Panc1 (cell line): ENCODE data around the gene SPIRE1. TPM values are rescaled to one million over a fixed set of nuclear protein-coding genes. Genes with fewer than 3 reads are reported as not detected.

Source experiments
- ATAC-seq: fragments of 200-7000 bp; cut with Tn5 transposase; 2 replicates; pipeline ENCODE4 v1.9.1; 2020; ENCODE audit warnings: mild to moderate bottlenecking, moderate library complexity
- BruUV-seq: library from RNA; stranded (reverse); fragments of 400-500 nt; replicated peaks from 2 replicates; lab custom pipeline; 2021; lab: Mats Ljungman, UMichigan
- CTCF ChIA-PET: fragments of 300-600 bp; sonication (Branson Sonifier 250); formaldehyde crosslinking; loops from one replicate; lab custom pipeline; 2022; ENCODE audit warnings: antibody characterized with exemption; lab: Charles Lee
- POLR2A ChIA-PET: fragments of 300-600 bp; sonication (Branson Sonifier 250); formaldehyde crosslinking; loops from one replicate; lab custom pipeline; 2022; ENCODE audit warnings: antibody characterized with exemption; lab: Charles Lee
- DNase-seq: peaks from one replicate; pipeline ENCODE4 v3.0.0-alpha.2; 2010; ENCODE audit warnings: low read depth, low spot score
- H3K27ac ChIP-seq: 2 replicates; pipeline ENCODE4 v1.5.1; 2011; ENCODE audit warnings: mild to moderate bottlenecking, low read length, inconsistent platforms
- H3K27me3 ChIP-seq: fragments of 200-500 bp; sonication (Bioruptor generic); 2 replicates; pipeline ENCODE4 v1.6.0; 2014; ENCODE audit warnings: low read length, inconsistent platforms; ENCODE audit not compliant: control insufficient read depth, insufficient read depth
- H3K36me3 ChIP-seq: fragments of 200-500 bp; sonication (Bioruptor generic); 2 replicates; pipeline ENCODE4 v1.5.1; 2014; ENCODE audit warnings: inconsistent platforms, mild to moderate bottlenecking, low read length, moderate library complexity; ENCODE audit not compliant: control insufficient read depth, insufficient read depth
- H3K4me1 ChIP-seq: 2 replicates; pipeline ENCODE4 v1.5.1; 2011; ENCODE audit warnings: inconsistent platforms, mild to moderate bottlenecking, low read length, moderate library complexity; ENCODE audit not compliant: control insufficient read depth, insufficient read depth
- H3K4me3 ChIP-seq, 2 experiments: 2 replicates each; pipeline ENCODE4 v1.5.1; 2011 to 2012; ENCODE audit warnings: low read depth in 2 of 2, low read length in 2 of 2, mild to moderate bottlenecking in 2 of 2, inconsistent platforms in 1 of 2, moderate library complexity in 1 of 2
- H3K9me3 ChIP-seq: fragments of 200-500 bp; sonication (Bioruptor generic); 2 replicates; pipeline ENCODE4 v1.5.1; 2014; ENCODE audit warnings: low read depth, mild to moderate bottlenecking, inconsistent platforms, low read length, moderate library complexity; ENCODE audit not compliant: control insufficient read depth, insufficient read depth
- POLR2AphosphoS5 ChIP-seq: IDR thresholded peaks from 2 replicates; pipeline ENCODE4 v1.6.1; 2012; ENCODE audit warnings: mild to moderate bottlenecking, low read depth, low read length, moderate library complexity
- REST ChIP-seq, 2 experiments: IDR thresholded peaks; 2 replicates each; pipeline ENCODE4 v1.6.1; 2011 to 2012; ENCODE audit warnings: low read depth in 2 of 2, control low read depth in 1 of 2, low read length in 1 of 2, mild to moderate bottlenecking in 1 of 2, moderate library complexity in 1 of 2; ENCODE audit not compliant: insufficient read depth in 1 of 2
- SIN3A ChIP-seq: IDR thresholded peaks from 2 replicates; pipeline ENCODE4 v1.6.1; 2012; ENCODE audit warnings: low read depth, mild to moderate bottlenecking, low read length, moderate library complexity, borderline replicate concordance; ENCODE audit not compliant: insufficient read depth
- TCF7L2 ChIP-seq: IDR thresholded peaks from 2 replicates; pipeline ENCODE4 v1.6.1; 2011; ENCODE audit warnings: mild to moderate bottlenecking, low read depth, low read length, inconsistent platforms
- in situ Hi-C: cut with HindIII; loops from 2 replicates; pipeline ENCODE4 v1.10.0; 2016; ENCODE audit warnings: low sequenced_read_pairs, low pct_unique_long_range_greater_than_20kb
- intact Hi-C: fragments of 100-400 bp; cut with micrococcal nuclease; formaldehyde crosslinking; loops from one replicate; pipeline ENCODE4 v1.10.0; 2022; ENCODE audit not compliant: unreplicated experiment
- total RNA-seq: library from RNA; stranded (reverse); gene quantifications from one replicate; pipeline ENCODE4 v1.2.1, GENCODE V29; 2021; ENCODE audit not compliant: unreplicated experiment
- TF ChIP-seq, protein P1 (sequence below): fragments of 450-650 bp; IDR thresholded peaks from 2 replicates; pipeline ENCODE4 v1.5.1; 2017; ENCODE audit warnings: mild to moderate bottlenecking

Gene SPIRE1
- total RNA-seq, 1 experiment from 2014 or later: 45.5 TPM

DNA sequence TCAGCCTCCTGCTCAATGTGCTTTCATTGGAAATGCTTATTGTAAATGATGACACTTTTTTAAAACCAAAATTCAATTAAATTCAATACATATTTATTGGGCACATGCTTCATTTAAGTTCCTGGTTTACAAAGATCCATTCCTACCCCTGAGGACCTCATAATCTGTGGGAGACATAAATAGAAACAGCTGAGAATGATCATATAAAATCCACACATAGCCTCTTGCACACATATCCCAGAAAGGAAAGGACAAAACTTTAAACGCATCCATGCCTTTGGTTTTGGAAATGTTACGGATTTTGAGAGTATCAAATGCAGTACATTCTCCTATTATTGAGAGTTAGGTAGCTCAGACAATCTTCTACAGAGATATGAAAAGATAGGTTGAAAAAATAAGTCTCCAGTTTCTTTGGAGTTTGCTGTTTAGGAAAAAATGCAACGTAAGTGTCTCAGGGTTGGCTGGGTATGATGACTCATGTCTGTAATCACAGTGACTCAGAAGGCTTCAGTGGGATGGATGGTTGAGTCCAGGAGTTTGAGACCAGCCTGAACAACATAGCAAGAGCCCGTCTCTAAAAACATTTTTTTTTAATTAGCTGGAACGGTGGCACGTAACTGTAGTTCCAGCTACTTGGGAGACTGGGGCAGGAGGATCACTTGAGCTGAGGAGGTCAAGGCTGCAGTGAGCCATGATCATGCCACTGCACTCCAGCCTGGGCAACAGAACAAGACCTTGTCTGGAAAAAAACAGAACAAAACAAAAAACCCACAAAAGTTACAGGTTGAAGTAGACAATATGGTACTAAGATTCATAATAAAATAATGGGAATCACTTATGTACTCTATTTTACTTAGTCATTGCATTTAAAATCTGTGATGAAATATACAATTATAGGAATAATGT, 254.1 kb downstream of the SPIRE1 start:
- TF ChIP-seq REST (IDR thresholded peaks at IDR 0.05; ENCODE audit: insufficient read depth in 1 of 2, low read depth in 2 of 2, low read length in 1 of 2) (no peak), TCF7L2 (no peak)
- 0 out of 2 replicates have a peak, but pooled peaks cover 3% of the 10 kb centered on the region for H3K27me3 ChIP-seq
- DNase-seq: no peak
- no peak overlapping the region for H3K4me3 ChIP-seq
- no peaks in the 10 kb centered on the region for H3K9me3 ChIP-seq
- H3K4me1 ChIP-seq: peaks cover 14% of the 10 kb centered on the region
- ChIA-PET POLR2A (no interaction called here), CTCF (no interaction called here)
- BruUV-seq: no TSS peak
- H3K36me3 ChIP-seq: no peaks in the 10 kb centered on the region
- peak; percentile 64 for ATAC-seq
- in situ Hi-C loops (no loop called here), intact Hi-C loops (no loop called here)
- H3K27ac ChIP-seq: peak overlapping the region; percentile 45

GRCh38 chr18:12401881-12402280, 256.0 kb downstream of the SPIRE1 start:
- DNase-seq (no peak), ATAC-seq (no peak)
- no peak for TF ChIP-seq POLR2AphosphoS5
- TF ChIP-seq REST (IDR thresholded peaks at IDR 0.05; ENCODE audit: insufficient read depth in 1 of 2, low read depth in 2 of 2, low read length in 1 of 2): no peak
- TF ChIP-seq SIN3A: no peak
- TF ChIP-seq, protein P1, sequence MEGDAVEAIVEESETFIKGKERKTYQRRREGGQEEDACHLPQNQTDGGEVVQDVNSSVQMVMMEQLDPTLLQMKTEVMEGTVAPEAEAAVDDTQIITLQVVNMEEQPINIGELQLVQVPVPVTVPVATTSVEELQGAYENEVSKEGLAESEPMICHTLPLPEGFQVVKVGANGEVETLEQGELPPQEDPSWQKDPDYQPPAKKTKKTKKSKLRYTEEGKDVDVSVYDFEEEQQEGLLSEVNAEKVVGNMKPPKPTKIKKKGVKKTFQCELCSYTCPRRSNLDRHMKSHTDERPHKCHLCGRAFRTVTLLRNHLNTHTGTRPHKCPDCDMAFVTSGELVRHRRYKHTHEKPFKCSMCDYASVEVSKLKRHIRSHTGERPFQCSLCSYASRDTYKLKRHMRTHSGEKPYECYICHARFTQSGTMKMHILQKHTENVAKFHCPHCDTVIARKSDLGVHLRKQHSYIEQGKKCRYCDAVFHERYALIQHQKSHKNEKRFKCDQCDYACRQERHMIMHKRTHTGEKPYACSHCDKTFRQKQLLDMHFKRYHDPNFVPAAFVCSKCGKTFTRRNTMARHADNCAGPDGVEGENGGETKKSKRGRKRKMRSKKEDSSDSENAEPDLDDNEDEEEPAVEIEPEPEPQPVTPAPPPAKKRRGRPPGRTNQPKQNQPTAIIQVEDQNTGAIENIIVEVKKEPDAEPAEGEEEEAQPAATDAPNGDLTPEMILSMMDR: no peak
- no peak for TF ChIP-seq TCF7L2
- no peak overlapping the region for H3K4me3 ChIP-seq
- ChIA-PET POLR2A (no interaction called here), CTCF (no interaction called here)
- H3K4me1 ChIP-seq: peaks cover 8% of the 10 kb centered on the region
- H3K36me3 ChIP-seq: no peaks in the 10 kb centered on the region
- H3K9me3 ChIP-seq: no peaks in the 10 kb centered on the region
- intact Hi-C loops (no loop called here), in situ Hi-C loops (no loop called here)
- 0 out of 2 replicates have a peak, but pooled peaks cover 3% of the 10 kb centered on the region for H3K27me3 ChIP-seq
- no peak overlapping the region for H3K27ac ChIP-seq
- no TSS peak for BruUV-seq
